Muscle layer of duodenum (tissue), 2 donors: ENCODE results near the gene PI4KB.
A peak's percentile ranks its signal among the peaks of the same experiment; 100 is the strongest.
"Not testable (repeated sequence)": the region's sequence is repeated elsewhere in the genome, so short reads cannot be mapped to it uniquely, and the experiment has no call there.

Experiments used
- H3K27ac ChIP-seq: one replicate; pipeline ENCODE4 v1.7.0; 2013; ENCODE audit warnings: mild to moderate bottlenecking, low read length
- H3K27me3 ChIP-seq: one replicate; pipeline ENCODE4 v1.7.0; 2013; ENCODE audit warnings: low read depth, mild to moderate bottlenecking, control low read depth, low read length
- H3K36me3 ChIP-seq, 2 donors: one replicate each; pipeline ENCODE4 v1.7.0; 2013; ENCODE audit warnings: low read length in 2 of 2, control low read depth in 1 of 2, mild to moderate bottlenecking in 1 of 2; ENCODE audit not compliant: insufficient read depth in 2 of 2, control insufficient read depth in 1 of 2
- H3K4me1 ChIP-seq, 2 donors: one replicate each; pipeline ENCODE4 v1.7.0; 2013; ENCODE audit warnings: low read length in 2 of 2, mild to moderate bottlenecking in 2 of 2, control low read depth in 1 of 2, moderate library complexity in 1 of 2; ENCODE audit not compliant: insufficient read depth in 2 of 2, control insufficient read depth in 1 of 2
- H3K4me3 ChIP-seq, 2 donors: one replicate each; pipeline ENCODE4 v1.7.0; 2013; ENCODE audit warnings: low read length in 2 of 2, low read depth in 1 of 2, mild to moderate bottlenecking in 1 of 2
- H3K9me3 ChIP-seq, 2 donors: one replicate each; pipeline ENCODE4 v1.7.0; 2013; ENCODE audit warnings: low read length in 2 of 2, control low read depth in 1 of 2, mild to moderate bottlenecking in 1 of 2; ENCODE audit not compliant: control insufficient read depth in 1 of 2
- donor health status: healthy.

Gene PI4KB

DNA sequence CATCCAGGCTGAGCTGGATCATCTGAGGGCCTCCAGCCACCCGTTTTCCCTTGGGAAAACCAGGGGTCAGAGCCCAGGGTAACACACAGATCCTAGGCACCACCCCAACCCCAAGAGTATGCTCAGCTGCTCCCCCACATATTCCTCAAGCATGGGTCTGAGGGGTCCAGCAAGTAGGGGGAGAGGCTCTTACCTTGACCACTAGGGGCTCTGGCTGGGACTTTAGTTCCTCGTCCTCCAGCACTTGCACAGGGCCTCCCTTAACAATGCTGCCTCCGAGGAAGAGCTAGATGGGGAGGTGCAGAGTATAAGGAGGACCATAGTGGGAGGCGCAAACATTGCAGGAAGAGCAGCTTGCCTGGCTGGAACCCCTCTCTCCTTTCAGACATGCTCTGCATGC is 37.8 kb upstream of the PI4KB start:
- peaks cover 35 to 39% of the 10 kb centered on the region in 2 donors for H3K36me3 ChIP-seq

DNA sequence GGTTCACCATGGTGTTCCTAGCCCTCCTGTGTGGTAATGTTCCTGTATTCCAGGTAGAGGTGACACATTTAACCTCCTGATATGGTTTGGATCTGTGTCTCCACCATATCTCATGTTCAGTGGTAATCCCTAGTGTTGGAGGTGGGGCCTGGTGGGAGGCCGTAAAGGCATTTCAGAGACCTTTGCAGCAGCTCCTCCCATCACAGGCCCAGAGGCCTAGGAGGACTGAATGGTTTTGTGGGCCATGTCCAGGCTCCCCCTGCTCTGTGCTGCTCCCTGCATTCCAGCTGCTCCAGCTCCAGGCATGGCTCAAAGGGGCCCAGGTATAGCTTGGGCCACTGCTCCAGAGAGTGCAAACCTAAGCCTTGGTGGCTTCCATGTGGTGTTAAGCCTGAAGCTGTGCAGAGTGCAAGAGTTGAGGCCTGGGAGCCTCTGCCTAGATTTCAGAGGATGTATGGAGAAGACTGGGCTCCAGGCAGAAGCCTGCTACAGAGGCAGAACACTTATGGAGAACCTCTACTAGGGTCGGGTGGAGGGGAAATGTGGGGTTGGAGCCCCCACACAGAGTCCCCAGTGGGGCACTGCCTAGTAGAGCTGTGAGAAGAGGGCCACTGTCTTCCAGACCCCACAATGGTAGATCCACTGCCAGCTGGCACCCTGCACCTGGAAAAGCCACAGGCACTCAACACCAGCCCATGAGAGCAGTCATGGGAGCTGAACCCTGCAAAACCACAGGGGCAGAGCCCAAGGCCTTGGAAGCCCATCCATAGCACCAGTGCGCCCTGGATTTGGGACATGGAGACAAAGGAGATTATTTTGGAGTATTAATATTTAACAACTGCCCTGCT is 35.3 kb upstream of the PI4KB start:
- H3K27ac ChIP-seq, result no peak overlapping the region
- no peaks in the 10 kb centered on the region for H3K9me3 ChIP-seq
- H3K36me3 ChIP-seq, result peaks cover 28 to 39% of the 10 kb centered on the region in 2 donors
- H3K4me3 ChIP-seq, result no peak overlapping the region
- no peaks in the 10 kb centered on the region for H3K4me1 ChIP-seq
- no peaks in the 10 kb centered on the region for H3K27me3 ChIP-seq

More for the DNA sequence above, 37.8 kb upstream of the PI4KB start:
- Histone ChIP-seq H3K9me3 (no peaks in the 10 kb centered on the region), H3K4me3 (no peak overlapping the region), H3K27ac (no peak overlapping the region), H3K4me1 (peaks cover 2 to 10% of the 10 kb centered on the region in 2 donors), H3K27me3 (no peaks in the 10 kb centered on the region)

DNA sequence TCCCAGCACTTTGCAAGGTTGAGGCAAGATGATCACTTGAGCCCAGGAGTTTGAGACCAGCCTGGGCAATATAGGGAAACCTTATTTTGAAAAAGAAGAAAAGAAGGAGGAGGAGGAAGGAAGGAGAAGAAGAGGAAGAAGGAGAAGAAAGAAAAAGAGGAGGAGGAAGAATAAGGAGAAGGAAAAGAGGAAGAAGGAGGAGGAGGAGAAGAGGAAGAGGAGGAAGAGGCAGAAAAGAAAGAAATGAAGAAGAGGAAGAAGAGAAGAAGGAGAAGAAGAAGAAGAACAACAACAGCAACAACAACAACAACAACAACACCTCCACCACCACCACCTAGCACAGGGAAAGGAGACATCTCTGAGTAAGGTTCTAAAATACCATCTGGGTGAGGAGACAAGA is 34.7 kb upstream of the PI4KB start:
- Histone ChIP-seq H3K27me3 (no peaks in the 10 kb centered on the region), H3K27ac (no peak overlapping the region), H3K4me3 (no peak overlapping the region), H3K36me3 (peaks cover 25 to 39% of the 10 kb centered on the region in 2 donors), H3K4me1 (no peaks in the 10 kb centered on the region), H3K9me3 (no peaks in the 10 kb centered on the region)

DNA sequence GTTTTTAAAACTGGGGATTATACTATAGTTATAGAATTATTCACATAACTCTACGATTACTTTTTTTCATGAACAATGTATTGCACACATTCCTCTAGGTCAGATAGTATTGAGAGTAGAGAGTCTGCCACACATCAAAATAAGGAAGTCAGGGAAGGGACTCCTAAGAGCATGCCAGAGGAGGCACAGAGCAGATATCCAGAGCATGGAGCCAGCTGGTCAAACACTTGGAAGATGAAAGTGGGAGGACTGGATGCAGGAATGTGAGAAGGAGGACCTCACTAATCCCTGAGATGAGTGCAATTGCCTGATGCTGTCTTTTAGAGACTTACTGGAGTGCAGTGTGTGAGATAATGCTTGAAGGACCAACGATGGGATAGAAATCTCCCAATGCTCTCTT is 29.5 kb upstream of the PI4KB start:
- Histone ChIP-seq H3K27me3 (no peaks in the 10 kb centered on the region), H3K36me3 (no peaks in the 10 kb centered on the region), H3K27ac (no peak overlapping the region), H3K4me1 (no peaks in the 10 kb centered on the region), H3K9me3 (no peaks in the 10 kb centered on the region), H3K4me3 (no peak overlapping the region)

DNA sequence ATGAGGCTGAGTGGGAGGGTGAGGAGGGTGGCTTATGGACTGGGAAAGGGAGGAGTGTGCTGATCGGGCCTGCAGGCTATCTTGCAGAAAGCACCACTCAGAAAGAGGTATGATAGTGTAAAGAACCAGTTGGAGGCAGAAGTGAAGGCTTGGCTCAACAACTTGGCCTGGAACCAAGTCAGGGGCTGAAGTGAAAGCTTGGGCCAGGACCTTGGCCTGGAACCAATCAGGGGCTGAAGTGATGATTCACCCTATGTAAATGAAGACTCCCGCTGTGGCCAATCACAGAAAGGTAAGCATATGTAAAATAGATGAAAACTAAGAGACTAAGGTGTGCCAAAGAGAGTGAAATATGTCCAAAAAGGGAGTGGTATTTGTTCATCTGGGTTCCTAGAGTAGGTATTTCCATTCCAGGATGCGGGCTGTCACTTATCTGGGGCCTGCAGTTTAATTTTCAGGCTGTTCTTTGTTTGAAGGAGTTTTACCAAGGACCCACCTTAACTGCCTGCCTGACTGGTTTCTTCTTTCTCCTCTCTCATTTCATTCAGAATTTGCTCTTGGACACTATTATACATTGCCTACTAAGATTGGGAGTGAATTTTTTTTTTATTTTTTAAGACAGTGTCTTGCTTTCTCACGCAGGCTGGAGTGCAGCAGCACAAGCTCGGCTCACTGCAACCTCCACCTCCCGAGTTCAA is 25.0 kb upstream of the PI4KB start:
- Histone ChIP-seq H3K4me3 (no peak overlapping the region), H3K27ac (no peak overlapping the region), H3K27me3 (no peaks in the 10 kb centered on the region), H3K36me3 (no peaks in the 10 kb centered on the region), H3K4me1 (no peaks in the 10 kb centered on the region), H3K9me3 (no peaks in the 10 kb centered on the region)

DNA sequence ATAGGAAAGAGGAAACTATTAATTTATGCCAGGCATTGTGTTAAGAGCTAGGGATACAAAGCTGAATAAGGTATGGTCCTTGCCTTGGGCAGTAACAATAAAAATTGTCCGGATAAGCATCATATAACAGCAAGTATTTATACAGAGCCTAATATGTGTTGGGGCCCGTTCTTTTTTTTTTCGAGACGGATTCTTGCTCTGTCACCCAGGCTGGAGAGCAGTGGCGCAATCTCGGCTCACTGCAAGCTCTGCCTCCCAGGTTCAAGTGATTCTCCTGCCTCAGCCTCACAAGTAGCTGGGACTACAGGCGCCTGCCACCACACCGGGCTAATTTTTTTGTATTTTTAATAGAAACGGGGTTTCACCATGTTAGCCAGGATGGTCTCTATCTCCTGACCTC is 23.1 kb upstream of the PI4KB start:
- H3K27me3 ChIP-seq, H3K36me3 ChIP-seq, H3K27ac ChIP-seq: not testable (repeated sequence)

DNA sequence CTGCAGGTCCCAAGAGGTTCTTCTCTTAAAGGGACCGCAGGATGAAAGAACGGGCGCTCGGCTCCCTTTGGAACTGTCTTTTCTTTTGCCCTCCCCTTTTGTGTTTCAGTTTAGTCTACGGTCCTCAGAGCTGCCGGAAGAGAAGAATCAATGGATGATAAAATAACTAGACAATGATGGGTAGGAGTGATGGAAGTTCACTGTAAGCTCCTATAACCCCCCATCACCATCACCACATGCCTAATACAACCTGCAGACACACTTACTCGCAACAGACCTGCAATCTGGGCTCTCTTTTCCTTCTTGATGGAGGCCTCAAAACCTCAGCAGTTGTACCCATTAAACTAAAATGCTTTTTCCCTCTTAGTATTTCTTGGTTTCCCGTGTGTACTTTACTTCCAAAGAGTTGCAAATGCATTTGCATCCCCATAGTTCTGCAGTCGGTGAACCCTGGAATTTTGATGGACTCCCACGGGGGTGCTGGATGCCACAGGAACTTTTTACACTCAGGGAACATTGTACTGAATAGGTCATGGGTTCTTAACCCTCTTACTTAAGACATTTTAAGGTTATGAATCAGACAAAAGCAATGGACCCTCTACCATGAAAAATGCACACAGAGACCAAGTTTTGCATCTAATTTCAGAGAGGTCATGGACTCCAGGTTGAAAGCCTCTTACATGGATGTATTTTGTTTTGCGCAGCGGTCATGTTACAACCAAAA is 20.5 kb upstream of the PI4KB start:
- H3K4me3 ChIP-seq, result peak overlapping the region; percentile 78 to 94
- H3K27me3 ChIP-seq, result no peaks in the 10 kb centered on the region
- peaks cover 8 to 10% of the 10 kb centered on the region in 2 donors for H3K4me1 ChIP-seq
- peak overlapping the region; percentile 97 for H3K27ac ChIP-seq
- H3K36me3 ChIP-seq, result peaks cover 20 to 23% of the 10 kb centered on the region in 2 donors
- H3K9me3 ChIP-seq, result no peaks in the 10 kb centered on the region

More for the DNA sequence above, 23.1 kb upstream of the PI4KB start:
- not testable (repeated sequence) for H3K9me3 ChIP-seq, H3K4me3 ChIP-seq
- peaks cover 8 to 10% of the 10 kb centered on the region in 2 donors for H3K4me1 ChIP-seq

DNA sequence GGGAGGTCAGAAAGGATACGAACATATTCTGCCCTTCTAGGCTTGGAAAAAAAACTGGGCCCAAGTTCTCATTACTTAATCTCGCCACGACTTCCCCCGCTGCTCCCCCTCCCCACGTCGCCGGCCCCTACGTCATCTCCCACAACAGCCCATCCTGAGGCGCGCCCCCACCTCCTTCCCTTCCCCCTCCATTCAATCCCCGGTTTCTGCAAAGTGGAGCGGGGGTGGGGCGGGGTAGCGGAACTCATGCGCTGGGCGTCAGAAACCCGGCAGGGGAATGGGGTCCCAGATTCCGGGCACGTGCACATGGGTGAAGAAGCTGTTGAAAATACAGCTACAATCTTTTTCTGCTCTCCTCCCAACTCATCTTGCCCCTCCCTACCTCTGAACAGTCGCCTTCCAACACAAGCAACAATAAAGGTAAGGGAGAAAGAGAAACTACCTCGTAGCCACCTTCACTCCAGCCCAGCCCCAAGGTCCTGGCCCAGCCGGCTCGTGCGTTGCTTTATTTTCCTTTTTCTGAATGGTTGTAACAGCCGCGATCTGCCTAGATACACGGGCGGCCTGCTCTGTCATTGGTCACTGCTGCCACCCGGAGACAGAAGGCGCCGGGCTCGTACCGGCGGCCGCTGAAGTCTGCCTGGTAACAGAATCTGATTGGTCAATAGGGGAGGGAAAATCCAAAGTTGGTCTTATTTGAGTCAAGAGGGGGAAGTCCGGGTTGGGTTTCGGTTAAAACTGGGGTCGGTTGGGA is 19.7 kb upstream of the PI4KB start, which contains the start of gene RFX5:
Gene RFX5, minus strand, starts transcription at position 484 of the 754 bp plus-strand sequence. CDS start 932 bp downstream, outside the sequence.
- H3K27ac ChIP-seq, result peak within 1 kb of the TSS; percentile 97
- peaks cover 8 to 10% of the 10 kb centered on the region in 2 donors for H3K4me1 ChIP-seq
- no peaks in the 10 kb centered on the region for H3K27me3 ChIP-seq
- H3K36me3 ChIP-seq, result peaks cover 22 to 31% of the 10 kb centered on the region in 2 donors
- no peaks in the 10 kb centered on the region for H3K9me3 ChIP-seq
- H3K4me3 ChIP-seq, result peak within 1 kb of the TSS; percentile 78 to 94

DNA sequence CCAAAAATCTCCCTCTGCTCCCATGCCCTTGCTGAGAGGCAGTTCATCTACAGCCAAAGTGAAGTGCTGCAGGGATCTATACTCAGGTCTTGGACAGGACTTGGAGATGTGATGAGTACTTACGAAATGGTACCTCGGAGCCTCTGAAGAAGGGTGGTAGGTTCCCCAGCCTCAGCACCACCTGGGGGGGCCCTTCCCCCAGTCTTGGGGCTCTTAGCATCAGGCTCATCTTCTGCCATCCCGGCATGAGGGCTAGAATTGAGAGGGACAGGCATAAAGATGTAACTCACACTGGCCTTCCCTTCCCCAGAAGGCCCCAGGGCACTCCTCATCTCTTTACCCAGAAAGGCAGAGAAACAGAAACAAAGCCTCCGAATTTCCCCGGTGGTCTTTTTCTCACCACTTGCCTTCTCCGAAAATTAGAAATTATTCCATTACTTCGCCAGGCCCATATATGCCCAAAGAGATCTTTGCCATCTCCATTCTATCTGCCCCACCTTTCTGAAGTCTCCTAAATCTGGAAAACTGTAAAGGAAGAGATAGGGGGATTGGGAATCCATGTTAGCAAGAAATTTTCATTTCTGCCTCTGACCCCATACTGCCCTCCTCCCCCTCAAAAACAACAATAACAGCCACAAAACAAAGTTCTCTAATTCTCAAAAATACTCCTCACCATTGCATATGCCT is 19.0 kb upstream of the PI4KB start:
- H3K27ac ChIP-seq, result peak overlapping the region; percentile 97
- peaks cover 8 to 10% of the 10 kb centered on the region in 2 donors for H3K4me1 ChIP-seq
- peaks cover 23 to 33% of the 10 kb centered on the region in 2 donors for H3K36me3 ChIP-seq
- no peaks in the 10 kb centered on the region for H3K27me3 ChIP-seq
- H3K4me3 ChIP-seq, result peak overlapping the region; percentile 78 to 94
- H3K9me3 ChIP-seq, result no peaks in the 10 kb centered on the region

DNA sequence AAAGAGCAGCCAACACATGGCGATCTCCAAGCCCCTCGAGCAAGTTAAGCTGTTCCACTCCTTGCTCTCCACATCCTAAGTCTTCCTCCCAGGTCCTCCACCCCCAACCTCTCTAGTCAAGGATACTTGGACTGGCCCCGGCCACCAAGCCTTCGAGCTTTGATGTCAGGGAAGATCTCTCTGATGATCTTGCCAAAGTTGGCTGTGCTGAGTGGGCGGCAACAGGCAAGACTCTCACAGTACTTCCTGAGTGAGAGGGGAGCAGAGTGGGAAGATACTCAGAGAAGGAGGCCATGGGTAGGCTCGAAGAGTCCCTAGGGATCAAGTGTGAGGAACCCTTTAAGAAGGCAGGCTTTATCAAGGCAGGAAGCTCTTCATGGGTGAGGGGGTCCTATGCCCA is 17.1 kb upstream of the PI4KB start:
- peaks cover 23 to 33% of the 10 kb centered on the region in 2 donors for H3K36me3 ChIP-seq
- no peak overlapping the region for H3K27ac ChIP-seq

More for the DNA sequence above, 17.1 kb upstream of the PI4KB start:
- H3K27me3 ChIP-seq, result no peaks in the 10 kb centered on the region
- no peaks in the 10 kb centered on the region for H3K9me3 ChIP-seq
- H3K4me1 ChIP-seq, result peaks cover 10 to 14% of the 10 kb centered on the region in 2 donors
- no peak overlapping the region for H3K4me3 ChIP-seq
